Measurements from ENCODE around the gene RCAN2.
"Not testable (repeated sequence)": the region's sequence is repeated elsewhere in the genome, so short reads cannot be mapped to it uniquely, and the experiment has no call there.

The RCAN2 gene

DNA sequence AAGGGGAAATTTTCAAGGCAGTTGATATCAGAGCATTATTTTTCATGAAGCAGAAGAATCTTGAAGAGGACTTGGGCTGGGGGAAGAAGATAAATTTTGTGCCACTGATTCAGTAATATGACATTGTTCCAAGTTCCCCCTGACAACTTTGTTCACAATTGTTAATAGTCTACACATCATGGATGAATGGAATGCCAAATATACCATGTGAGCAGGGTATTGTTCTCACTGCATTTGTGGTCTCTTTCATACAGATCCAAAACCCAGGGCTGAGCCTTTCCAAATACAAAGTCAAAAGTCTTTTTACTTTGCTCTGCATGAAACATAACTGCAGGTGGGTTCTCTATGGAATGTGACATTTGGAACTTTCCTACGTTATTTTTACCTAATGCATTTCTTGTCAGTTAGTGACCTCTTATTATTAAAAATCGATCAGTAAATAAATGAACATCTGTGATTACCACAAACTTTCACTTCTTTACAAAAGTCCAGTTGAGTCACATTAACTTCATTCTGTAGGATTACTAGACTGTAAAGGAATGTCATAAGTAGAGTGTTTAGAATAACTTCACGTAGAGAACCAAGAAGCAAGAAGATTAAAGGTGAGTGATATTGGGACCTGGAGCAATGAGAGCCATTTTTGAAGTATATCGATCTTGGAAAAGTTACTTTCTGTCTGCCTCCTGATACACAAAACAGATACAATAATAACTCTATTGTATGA is 100.9 kb downstream of the RCAN2 start:
- no peak for DNase-seq (ENCODE audit: low spot score)
- no peak for FAIRE-seq

DNA sequence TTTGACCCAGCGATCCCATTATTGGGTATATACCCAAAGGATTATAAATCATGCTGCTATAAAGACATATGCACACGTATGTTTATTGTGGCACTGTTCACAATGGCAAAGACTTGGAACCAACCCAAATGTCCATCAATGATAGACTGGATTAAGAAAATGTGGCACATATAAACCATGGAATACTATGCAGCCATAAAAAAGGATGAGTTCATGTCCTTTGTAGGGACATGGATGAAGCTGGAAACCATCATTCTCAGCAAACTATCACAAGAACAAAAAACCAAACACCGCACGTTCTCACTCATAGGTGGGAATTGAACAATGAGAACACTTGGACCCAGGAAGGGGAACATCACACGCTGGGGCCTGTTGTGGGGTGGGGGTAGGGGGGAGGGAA is 103.5 kb downstream of the RCAN2 start:
- not testable (repeated sequence) for FAIRE-seq; DNase-seq (ENCODE audit: low spot score)

DNA sequence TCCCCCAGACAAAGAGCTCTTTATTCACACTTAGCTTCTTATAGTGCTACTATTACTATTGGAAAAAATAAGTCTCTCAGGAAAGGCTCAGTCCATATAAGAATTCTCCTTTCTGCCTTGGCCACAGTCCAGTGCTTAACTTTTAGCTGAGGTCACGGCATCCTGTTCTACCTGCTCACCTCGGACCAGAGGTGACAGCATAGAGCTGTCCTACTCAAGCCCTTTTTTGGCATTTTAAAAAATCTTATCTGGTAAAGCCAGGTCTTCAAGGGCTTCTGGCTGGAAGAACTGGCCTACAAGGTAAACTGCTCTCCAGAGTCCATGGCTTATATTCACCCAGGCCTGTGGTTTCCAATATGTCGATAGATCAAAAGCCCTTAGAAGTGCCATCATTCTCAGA is 109.7 kb downstream of the RCAN2 start:
- FAIRE-seq, result no peak
- no peak for DNase-seq (ENCODE audit: low spot score)

DNA sequence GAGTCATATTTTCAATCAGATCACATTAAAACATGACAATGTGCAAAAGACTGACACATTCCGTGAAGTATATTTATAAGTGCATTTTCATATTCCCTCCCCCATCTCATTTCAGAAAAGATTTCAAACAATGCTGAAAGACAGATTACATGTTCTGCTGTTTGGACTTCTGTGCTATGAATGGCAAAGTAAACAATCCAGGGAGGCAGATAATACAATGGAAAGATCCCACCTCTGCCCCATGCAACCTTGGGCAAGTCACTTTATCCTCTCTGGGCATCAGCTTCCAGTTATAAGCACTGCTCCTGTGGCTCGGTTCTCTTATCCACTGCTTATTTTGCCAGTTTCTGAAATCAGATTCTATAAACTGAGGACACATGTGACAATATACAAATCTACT is 110.2 kb downstream of the RCAN2 start:
- no peak for DNase-seq (ENCODE audit: low spot score)
- no peak for FAIRE-seq

DNA sequence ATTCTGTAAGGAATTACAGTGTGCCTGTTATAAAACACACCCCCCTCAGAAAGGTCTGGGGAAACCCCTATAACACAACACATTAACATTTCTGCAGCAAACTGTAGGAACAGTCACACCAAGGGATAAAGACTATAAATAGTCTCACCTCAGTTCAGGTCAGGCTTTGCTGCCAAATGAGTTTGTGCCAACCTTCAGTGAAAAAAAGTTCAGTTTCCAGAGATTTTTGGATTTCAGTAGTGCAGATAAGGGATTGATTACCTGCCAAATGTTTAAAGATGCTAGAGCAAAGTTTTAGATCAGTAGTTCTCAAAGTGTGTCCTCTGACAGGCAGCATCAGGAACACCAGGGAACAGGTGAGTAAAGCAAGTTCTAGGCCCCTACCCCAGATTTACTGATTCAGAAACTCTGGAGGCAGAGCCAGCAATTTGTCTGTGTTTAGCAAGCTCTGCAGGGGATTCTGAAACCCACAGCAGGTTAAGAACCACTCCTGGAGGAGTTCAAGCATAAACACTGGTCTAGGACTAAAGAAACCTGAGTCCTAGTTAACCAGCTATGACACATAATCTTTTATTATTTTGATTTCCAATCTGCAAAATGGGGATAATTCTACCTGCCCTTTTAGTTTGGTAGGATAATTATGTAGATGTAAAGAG is 111.0 kb downstream of the RCAN2 start:
- no peak for FAIRE-seq
- no peak for DNase-seq (ENCODE audit: low spot score)

DNA sequence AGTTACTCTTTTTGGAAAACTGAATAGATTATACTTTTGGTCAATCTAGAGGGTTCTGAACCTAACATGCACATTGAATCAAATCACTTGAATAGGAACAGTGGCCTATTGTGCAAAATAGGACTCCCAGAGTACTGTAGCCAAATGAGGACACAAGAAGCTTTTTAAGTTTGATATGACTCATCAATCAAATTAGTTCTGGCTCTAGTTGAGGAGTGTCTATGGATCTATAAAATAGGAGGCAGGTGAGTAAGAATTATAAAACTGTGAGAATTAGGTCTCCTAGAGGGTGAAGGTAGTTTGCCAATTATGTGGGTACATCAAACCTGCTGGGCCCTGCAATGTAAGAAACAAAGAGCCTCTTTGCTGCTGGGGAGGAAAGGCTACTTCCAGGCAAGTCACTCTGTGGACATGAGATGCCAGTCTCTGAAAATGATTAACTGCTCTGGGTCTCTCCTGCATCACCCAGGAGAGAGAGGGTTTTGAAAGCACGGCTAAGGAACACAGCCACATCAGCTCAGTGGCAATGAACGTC is 112.3 kb downstream of the RCAN2 start:
- DNase-seq (ENCODE audit: low spot score) (peak; percentile 11), FAIRE-seq (no peak)

DNA sequence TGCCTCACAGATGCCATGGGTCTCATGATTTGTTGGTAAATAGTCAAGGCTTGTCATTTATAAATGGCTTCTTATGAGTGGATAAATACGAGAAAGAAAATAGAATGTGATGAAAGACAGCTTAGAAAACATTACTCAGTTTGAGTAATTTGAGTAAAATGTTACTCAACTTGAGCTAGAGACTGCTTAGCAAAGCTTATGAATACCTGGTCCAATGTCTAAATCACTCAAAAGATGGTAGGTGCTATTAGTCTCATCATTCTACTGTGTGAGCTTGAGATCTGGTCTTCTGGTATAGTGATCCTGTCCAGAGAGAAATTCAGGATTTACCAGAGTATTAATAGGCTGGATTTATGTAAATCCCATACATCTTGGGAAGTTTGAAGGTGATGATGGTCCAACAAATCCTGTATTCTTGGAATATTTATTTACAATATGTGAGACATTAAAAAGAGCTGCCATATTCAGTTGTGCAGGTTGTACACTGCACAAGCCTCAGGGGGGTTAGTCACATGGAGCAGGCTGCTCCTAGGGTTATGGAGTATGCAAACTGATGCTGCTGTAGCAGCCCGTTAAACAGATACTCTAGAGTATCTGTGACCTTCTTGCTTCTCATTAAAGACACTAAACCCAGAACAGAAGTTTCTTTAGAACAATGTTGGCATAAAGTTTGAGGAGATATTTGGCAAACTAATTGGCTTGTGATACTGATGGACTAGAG is 112.9 kb downstream of the RCAN2 start:
- no peak for FAIRE-seq
- no peak for DNase-seq (ENCODE audit: low spot score)

DNA sequence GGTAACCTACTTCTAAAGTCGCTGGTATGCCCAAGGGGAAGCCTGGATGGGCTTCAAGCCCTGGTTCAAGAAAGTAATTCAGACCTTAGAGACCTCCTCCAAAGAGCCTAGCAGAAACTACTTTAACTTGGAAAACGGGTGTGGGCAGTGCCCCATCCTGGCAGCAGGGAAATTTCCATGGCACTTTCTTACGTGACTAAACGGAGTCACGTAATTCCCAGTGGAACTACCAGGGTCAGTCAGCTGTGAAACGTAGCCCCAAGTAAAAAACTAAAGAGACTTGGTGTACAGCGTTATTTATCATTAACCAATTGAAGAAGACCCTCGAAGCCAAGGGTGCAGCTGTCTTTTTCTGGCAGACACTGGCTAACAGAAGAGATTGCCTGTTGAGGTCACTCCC is 114.0 kb downstream of the RCAN2 start:
- FAIRE-seq, result no peak

DNA sequence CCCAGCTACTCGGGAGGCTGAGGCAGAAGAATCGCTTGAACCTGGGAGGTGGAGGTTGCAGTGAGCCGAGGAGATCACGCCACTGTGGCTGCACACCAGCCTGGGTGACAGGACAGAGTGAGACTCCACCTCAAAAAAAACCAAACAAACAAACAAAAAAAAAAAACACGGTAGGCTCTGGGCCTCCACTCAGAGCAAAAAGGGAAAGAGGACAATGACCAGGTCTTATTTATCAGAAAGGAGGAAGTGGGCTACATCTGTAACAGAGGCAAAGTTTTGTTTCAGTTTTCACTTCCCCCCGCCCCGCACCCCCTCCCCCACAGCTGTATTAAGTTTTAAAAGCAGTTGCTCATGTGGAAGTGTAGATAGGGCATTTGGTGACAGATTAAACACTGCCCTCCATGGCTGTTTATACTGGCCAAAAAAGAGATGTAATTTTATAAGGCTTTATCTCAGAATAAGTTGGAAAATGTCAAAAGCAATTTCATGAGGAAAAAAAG is 114.6 kb downstream of the RCAN2 start:
- no peak for DNase-seq (ENCODE audit: low spot score)

More for the DNA sequence above, 114.0 kb downstream of the RCAN2 start:
- DNase-seq (ENCODE audit: low spot score), result no peak

DNA sequence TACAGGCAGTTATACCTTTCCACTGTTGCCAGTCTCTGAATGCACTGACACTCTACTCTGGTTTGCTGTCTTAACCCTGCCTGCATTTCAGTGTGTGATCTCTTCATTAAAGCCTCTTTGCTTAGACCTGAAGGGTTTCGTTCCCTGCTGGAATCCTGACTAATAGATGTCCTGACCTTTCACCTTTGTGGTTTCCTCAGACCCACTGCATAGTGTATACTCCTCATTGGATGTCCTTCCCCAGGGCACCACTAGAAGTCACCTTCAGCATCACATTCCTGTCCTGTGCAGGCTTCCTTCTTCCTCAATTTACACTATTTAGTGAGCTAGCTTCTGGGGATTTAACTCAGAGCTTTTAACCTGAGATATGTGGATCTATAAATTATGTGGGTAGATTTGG is 120.6 kb downstream of the RCAN2 start:
- DNase-seq (ENCODE audit: low spot score) (peak; percentile 19), FAIRE-seq (no peak)

More for the DNA sequence above, 114.6 kb downstream of the RCAN2 start:
- FAIRE-seq, result no peak

DNA sequence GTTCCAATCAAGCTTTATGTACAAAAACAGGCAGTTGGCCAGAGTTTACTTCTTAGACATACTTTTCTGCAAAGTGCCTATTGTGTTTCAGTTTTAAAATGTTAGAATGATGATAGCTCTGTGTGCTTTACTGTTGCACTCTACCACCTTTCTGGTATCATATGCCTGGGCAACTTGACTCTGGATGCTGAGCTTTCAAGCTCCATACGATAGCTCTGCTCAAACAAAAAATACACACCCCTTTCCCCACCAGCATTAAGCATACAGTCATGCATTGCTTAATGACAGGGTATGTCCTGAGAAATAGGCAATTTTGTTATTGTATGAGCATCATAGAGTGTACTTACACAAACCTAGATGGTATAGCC is 123.1 kb downstream of the RCAN2 start:
- no peak for DNase-seq (ENCODE audit: low spot score)
- FAIRE-seq, result no peak

DNA sequence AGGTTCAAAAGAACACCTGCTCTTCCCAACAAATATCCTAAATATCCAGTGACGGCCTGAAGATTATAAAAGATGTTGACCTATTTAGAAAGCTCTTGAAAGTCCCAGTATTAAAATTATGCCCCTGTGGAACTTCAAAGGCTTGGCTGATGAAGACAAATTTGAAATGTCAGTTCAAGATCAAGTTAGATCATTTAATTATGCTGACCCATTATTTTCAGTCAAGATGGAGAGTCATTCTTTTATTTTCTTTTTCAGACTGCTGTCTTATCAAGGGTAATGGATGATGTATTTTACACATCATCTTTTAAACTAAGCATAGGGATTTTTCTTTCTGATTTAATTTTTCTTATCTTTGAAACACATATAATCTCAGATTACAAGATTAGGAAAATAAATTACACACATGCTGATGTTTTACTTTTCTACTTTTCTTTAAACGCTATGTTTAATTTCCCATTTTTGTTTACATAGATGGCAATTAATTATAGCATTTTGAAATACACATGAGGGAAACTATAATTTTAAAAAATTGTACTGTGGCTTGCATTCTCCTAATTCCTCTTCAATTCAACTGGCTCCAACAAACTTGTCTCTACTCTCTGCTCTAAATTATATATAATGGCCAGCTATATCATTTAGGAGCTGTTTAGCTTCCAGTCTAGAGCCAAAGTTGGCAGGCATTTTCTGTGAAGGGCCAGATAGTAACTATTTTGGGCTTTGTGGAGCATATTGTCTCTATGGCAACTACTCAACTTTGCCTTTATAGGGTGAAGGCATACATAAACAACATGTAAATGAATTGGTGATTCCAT is 123.7 kb downstream of the RCAN2 start:
- no peak for DNase-seq (ENCODE audit: low spot score)
- FAIRE-seq, result no peak

DNA sequence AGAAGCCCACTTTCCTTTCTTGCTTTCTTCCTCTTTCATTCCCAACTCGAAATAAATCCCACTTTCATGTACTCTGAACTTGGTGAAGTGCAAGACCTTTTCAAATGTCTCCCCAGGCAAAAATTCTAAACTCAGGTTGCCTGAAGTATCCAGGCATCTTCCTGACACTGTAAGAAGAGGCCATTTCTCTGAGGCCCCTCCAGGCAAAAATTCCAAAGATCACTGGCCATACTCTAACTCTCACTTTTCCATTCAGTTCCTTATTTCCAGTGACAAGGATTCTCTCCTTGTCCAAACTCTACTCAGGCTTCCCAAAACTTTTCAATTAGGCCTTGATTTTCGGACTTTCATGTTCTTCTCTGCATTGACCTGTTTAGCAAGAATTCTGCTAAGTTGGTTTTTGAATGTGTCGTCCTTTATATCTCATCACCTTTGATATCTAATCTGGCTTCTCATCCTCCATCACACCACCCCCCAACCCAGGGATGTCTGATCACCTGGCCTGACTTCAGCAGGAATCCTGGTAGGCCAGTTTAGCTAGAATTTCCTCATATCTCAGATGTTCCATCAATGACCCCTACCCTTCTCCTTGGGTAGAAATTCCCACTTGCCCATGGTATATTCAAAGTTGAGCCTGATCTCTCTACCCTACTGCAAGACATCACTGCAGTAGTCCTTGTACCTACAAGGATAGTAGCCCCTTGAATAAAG is 124.9 kb downstream of the RCAN2 start:
- DNase-seq (ENCODE audit: low spot score) (no peak), FAIRE-seq (no peak)

DNA sequence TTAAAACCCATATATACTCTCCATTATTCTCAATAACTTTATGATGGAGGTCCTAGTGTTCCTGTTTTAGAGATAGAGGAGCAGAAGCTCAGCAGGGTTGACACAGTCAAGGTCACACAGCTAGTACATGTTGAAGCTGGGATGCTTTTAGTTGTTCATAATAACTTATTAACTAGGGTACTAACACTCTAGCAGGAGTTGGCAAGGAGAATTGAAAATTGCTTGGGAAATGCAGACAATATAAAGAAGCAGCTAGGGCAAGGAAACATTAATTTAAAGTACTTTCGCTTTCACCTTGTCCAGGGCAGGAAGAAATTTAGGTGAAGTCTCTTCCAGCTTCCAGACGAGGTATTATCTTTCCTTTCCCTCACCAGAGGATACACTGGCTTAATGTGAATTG is 133.7 kb downstream of the RCAN2 start:
- DNase-seq (ENCODE audit: low spot score) (no peak), FAIRE-seq (no peak)

DNA sequence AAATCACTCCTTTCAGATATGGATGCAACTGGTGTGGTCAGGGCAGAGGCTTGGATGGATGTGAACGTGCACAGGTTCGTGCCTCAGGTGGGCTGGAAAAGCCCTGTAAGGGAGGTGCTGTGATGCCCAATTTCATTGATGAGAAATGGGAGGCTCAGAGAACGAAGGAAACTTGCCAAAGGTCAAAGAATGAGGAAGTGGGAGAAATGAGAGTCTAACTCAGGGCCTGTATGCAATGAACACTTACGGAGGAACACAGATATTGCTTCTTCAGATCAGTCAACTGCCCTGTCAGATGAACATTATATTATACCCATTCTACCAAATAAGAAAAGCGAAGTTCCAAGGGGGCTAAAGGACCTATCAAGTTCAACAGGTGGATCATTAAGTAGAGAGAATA is 134.7 kb downstream of the RCAN2 start:
- no peak for DNase-seq (ENCODE audit: low spot score)
- no peak for FAIRE-seq

DNA sequence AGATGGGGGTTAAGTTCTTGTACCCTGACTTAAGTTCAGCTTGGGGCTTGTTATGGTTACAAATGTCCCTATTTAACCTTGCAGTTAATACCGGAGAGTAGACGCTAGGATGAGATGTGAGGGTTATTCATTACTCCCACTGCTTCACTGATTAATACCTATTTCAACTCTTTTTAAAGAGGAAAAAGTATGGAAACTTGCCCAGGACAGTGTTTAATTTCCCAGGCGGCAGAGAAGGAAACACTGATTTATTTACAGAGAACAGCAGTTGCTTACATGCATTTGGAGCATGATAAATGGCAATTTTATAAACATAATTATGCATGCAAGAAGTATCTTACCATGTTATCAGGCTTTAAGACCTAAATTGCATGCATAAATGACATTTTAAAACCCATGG is 137.7 kb downstream of the RCAN2 start:
- FAIRE-seq, result no peak
- no peak for DNase-seq (ENCODE audit: low spot score)

DNA sequence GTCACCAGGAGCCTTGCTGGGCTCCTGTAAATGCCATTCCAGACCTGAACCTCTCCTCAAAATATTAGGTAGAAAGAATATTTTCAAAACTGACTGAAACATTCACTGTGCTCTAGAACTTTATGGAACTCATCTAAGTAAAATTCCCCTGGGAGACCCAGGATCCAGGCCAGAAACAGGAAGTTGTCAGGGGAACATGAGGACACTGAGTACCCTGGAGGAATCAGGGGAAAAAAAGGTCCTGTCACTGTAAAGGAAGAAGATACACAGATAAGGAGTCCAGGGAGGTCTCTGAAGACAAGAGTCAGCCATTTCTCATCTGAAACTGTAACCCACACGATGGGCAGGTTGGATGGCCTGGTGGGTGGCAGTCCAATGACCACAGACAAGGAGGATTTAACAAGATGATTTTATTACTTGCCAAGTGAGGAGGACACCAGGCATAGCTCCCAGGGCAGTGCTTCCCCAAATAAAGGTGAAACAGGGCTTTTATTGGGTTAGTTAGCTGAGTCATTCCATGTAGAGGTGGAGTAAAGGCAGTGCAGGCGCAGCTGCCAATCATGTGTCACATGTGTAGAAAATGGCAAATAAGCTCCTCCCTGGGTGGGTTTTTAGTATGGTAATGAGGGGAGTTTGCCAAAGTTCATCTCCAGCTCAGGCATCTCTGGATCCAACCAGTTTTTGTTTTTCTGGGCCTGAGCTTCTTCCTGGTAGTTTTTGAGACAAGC is 138.5 kb downstream of the RCAN2 start:
- DNase-seq (ENCODE audit: low spot score) (no peak), FAIRE-seq (no peak)

DNA sequence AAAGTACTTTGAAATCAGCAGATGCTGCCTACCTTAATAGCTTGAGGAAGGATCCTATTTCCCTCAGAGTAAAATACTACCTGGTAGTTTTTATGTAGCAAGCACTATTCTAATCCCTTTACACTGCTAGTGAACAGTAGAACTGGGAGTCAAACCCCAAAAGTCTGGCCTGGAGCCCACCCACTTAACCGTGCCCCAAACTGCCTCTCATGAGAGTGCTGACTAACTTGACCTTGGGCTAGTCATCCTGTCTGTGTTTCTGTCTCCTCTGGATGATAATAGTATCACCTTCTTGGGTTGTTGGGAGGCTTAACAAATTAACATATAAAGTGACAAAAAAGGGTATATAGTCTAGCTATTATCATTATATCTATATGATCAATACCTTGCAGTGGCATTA is 140.5 kb downstream of the RCAN2 start:
- DNase-seq (ENCODE audit: low spot score) (no peak), FAIRE-seq (no peak)

DNA sequence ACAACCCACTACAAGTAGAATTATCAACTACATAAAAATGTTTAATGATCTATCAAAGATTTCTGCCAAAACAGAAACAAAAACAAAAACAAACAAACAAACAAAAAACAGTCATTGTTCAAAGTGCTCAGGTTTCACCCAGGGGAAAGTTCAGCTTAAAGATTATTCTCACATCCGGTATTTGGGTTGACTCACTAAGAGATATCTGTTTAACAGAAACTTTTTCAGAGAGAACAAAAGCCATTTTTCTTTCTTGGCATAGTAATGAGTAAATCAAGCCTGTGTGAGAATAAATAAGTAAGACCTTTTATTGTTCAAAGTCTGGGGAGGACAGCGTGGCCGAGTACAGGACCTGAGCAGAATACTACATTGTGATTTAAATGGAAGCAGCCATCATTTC is 143.6 kb downstream of the RCAN2 start:
- no peak for FAIRE-seq
- DNase-seq (ENCODE audit: low spot score), result no peak

DNA sequence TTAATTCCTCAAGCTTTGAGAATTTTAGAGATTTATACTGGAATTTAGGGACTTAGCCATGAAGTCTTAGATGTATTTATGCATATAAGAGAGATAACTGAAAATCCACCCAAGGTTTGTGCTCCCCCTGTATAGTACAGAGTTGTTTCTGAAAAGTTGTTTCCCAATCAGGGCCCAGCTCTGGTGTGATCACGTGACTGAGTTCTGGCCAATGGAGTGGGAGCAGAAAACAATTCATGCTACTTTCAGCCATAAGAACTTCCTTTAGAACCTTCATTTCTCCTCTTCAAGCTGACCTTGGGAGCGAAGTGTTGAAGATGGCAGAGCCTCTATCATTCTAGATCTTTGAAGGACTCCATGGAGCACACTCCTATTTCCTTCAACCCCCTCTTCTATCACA is 151.0 kb downstream of the RCAN2 start:
- DNase-seq (ENCODE audit: low spot score), result no peak
- no peak for FAIRE-seq
